OCI-M2 (cell line): ENCODE data around the gene CSMD2.

ENCODE experiments used
- DNase-seq: peaks from one replicate; lab custom pipeline; 2025; ENCODE audit not compliant: unreplicated experiment; lab: John Stamatoyannopoulos, UW

CSMD2 gene

GRCh38 chr1:34156739-34157138 lies 8.3 kb downstream of the CSMD2 start:
- no peak for DNase-seq

- DNase-seq: no peak
Observed at GRCh38 chr1:34155860-34156259, 9.2 kb downstream of the CSMD2 start.

- DNase-seq: no peak
Observed at GRCh38 chr1:34153246-34153645, 11.8 kb downstream of the CSMD2 start.

GRCh38 chr1:34149501-34149900 lies 15.5 kb downstream of the CSMD2 start:
- DNase-seq: no peak

GRCh38 chr1:34147301-34147700 lies 17.7 kb downstream of the CSMD2 start:
- DNase-seq: no peak

- DNase-seq: no peak
Observed at GRCh38 chr1:34144766-34145165, 20.3 kb downstream of the CSMD2 start.

- no peak for DNase-seq
Observed at GRCh38 chr1:34143975-34144374, 21.1 kb downstream of the CSMD2 start.

- no peak for DNase-seq
Observed at GRCh38 chr1:34140011-34140676, 24.9 kb downstream of the CSMD2 start.

- no peak for DNase-seq
Observed at GRCh38 chr1:34137411-34137810, 27.6 kb downstream of the CSMD2 start.

GRCh38 chr1:34132161-34132420 lies 32.9 kb downstream of the CSMD2 start:
- DNase-seq: no peak

GRCh38 chr1:34131396-34132160 lies 33.5 kb downstream of the CSMD2 start:
- DNase-seq: no peak

GRCh38 chr1:34130306-34130705 lies 34.7 kb downstream of the CSMD2 start:
- DNase-seq: no peak

GRCh38 chr1:34129630-34130029 lies 35.4 kb downstream of the CSMD2 start:
- DNase-seq: no peak

GRCh38 chr1:34128186-34128889 lies 36.7 kb downstream of the CSMD2 start:
- DNase-seq: no peak

- no peak for DNase-seq
Observed at GRCh38 chr1:34127006-34128000, 37.7 kb downstream of the CSMD2 start.

GRCh38 chr1:34126486-34126885 lies 38.5 kb downstream of the CSMD2 start:
- DNase-seq: no peak

GRCh38 chr1:34125721-34126380 lies 39.2 kb downstream of the CSMD2 start:
- DNase-seq: no peak

GRCh38 chr1:34122080-34122932 lies 42.7 kb downstream of the CSMD2 start:
- no peak for DNase-seq

GRCh38 chr1:34115233-34115632 lies 49.8 kb downstream of the CSMD2 start:
- no peak for DNase-seq

- DNase-seq: no peak
Observed at GRCh38 chr1:34113887-34114286, 51.1 kb downstream of the CSMD2 start.
